ENCODE results near the gene ERCC1.

ERCC1 gene

DNA sequence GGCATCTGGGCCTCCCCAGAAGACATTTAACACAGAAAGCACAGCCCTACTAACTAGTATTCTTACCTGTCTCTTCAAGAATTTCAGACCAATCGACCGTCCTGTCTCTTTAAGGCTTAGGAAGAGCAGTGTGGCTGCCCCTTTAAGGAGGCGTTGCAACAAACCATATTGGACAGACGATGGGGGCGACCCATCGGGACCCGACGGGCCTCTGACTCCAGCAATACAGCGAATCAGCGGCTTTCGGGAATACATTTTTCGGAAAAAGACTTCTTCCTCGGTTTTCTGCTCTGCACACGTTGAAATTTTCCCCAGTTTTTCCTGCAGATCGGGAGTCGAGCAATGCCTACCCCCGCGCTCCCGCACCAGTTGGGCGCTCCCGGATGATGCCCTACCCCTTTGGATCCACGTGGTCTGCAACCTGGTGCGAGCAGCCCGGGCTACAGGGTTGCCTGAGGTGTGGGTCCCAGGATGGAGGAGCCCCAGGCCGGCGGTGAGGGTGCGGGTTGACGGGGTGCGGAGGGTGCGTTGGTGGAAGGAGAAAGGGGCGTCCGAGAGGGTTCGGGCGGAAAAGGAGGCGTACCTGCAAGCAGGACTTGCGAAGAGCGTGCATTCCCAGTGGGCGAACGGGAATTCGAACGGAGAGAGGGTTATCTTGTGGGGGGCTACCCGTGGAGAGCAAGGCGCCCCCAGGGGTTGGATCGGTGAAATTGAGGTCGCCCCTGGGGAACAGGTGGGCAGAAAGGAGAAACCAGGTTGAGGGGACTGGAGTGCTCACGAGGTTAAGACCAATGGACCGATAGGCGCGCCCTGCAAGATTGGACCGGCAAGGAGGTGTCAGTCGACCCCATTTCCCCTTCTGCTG is 17.3 kb downstream of the ERCC1 start, which contains the start of gene POLR1G:
Gene POLR1G, plus strand, starts transcription at position 419 of the 865 bp plus-strand sequence. Its CDS starts 53 bp downstream, at position 472.
- in situ Hi-C loops (cut with MboI; ENCODE audit: low sequenced_read_pairs), result no loop called here

DNA sequence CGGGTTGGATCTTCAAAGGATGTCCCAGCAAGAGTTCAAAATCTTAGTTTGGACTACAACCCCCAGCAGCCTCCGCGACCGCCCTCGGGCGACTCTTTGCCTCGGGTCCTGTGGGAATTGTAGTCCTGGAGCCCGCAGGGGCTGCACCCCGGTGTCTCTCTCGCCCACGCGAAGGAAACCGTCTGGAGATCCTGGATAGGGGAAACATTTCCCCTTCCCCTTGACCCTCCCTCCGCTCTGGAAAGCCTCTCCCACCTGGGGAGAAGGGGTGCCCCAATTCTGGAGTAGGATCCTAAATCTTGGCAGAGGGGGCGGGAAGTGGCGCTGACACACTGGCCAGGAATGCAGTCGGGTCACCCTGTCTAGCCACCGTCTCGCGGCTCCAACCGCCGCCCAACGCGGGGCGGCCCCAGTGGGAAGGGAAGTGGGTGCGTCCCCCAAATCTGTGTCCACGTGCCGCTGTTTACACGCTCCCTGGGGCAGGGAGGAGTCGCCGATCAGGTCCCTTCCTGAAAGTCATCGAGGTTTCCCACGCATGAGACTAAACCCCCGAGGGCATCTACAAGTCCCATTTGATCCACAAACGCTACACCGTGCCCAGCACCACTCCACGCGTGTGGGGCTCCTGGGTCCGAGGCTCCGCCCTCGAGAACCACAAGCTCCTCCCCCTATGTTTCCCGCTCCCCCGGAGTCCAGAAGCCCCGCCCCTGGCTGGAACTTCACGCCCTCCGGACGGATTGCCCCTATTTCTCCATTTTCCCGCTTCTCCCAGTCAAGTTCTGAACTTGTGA is 18.1 kb downstream of the ERCC1 start:
- in situ Hi-C loops (cut with MboI; ENCODE audit: low sequenced_read_pairs), result no loop called here

GRCh38 chr19:45404557-45405434 is 18.9 kb downstream of the ERCC1 start, which contains the start of gene PPP1R13L:
TSS of gene PPP1R13L (minus strand) at chr19:45405069. CDS start at chr19:45398318, 6,751 bp downstream.
- in situ Hi-C loops (cut with MboI; ENCODE audit: low sequenced_read_pairs), result no loop called here

DNA sequence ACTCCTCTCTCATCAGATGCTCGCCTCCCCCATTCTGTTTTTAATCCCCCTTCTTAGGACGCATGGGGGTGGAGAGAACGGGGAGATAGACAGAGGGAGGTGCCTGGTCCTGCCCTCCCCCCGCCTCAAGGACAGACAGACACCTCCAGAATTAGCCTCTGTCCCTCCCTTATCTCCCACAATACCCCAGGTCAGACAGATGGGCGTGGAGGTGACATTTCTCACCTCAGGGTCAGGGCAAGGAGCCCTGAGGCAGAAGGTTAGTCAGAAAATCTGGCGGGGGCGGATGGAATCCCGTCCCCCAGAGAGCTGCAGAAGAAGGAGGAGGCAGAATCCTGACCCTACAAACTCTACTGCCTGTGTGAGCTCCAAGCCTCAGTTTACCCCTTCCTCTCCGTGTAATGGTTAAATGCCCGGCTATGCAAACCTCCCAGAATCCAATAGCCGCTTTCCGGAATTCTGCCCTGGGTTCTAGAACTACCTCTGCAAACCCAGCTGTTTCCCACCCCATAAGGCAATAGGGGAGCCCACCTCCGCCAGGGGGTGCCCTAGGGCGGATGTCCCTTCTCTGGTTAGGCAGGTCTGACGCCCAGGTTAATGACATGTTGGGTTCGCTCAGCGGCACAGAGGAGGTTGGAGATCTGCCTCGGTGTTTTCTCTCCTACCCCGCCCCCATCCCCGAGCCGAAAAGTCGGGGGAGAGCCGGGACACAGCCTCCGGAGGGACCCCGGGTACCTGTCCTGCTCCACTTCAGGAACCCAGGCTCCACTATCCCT is 19.7 kb downstream of the ERCC1 start:
- in situ Hi-C loops (cut with MboI; ENCODE audit: low sequenced_read_pairs), result no loop called here

GRCh38 chr19:45403272-45403671 is 20.4 kb downstream of the ERCC1 start:
- in situ Hi-C loops (cut with MboI; ENCODE audit: low sequenced_read_pairs), result no loop called here

GRCh38 chr19:45402298-45403061 is 21.2 kb downstream of the ERCC1 start:
- in situ Hi-C loops (cut with MboI; ENCODE audit: low sequenced_read_pairs), result no loop called here

DNA sequence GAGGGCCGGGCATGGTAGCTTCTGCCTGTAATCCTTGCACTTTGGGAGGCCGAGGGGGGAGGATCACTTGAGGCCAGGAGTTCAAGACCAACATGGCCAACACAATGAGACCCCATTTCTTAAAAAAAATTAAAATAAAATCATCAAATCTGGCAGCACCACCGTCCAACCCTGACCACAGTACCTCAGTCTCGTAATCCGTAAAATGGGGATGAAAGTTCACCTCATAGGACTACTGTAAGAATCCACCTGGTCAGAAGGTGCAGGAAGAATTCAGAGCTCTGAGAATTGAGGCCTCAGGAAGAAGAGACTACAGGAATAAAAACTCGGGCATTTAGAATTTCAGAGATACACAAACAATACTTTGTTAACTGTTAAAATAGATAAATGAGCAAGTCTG is 21.9 kb downstream of the ERCC1 start:
- in situ Hi-C loops (cut with MboI; ENCODE audit: low sequenced_read_pairs), result no loop called here

DNA sequence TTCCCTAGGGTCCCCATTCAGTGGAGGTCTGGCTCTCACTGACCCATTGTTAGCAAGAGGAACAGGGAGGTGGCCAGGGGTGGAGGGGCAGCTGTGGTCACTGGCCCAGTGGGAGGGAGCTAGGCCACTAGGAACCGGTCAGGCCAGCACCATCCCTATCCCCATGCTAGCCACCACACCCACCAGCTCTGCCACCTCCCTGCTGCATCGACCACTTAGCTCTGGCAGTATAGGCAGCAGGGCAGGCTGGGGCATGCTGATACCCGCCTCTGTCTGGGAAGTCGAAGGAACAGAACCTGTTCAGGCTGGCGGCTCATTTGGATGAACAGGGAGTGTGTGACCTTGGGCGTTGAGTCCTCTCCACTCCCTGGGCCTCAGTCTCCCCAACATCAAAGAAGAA is 23.5 kb downstream of the ERCC1 start:
- in situ Hi-C loops (cut with MboI; ENCODE audit: low sequenced_read_pairs), result no loop called here

GRCh38 chr19:45395821-45396617 is 27.7 kb downstream of the ERCC1 start:
- in situ Hi-C loops (cut with MboI; ENCODE audit: low sequenced_read_pairs), result no loop called here

DNA sequence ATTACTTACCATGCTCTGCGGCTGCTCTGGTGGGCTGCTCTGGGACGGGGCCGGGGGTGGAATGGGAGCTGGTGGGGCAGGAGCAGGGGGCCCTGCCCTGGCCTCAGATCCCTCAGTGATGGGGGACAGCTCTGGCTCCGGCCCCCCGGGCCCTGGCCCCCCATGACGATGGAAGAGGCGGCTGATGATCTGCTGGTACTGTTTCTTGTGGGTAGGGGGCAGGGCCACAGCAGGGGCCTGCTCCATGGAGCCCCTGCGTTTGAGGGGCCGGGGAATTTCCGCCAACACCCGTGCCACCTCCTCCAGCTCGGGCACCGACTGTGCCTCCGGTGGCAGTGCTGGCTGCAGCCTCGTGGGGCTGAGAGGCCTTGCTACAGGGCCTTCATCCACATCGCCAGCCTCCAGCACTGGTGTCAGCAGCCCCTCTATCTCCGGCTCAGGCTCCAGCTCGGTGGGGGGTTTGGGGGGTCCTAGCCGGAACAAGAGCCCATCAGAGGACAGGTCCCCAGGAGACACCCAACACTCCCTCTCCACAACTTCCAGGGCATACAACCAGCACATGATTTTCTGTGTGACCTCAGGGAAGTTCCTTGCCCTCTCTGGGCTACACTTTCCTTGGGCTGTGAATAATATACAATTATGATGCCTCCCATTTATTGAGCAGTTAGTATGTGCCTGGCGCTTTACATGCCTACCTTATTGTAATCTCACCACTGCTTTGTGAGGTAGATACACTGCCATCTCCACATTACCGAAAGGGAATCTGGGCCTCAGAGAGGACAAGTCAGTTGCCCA is 31.6 kb downstream of the ERCC1 start:
- in situ Hi-C loops (cut with MboI; ENCODE audit: low sequenced_read_pairs), result no loop called here

DNA sequence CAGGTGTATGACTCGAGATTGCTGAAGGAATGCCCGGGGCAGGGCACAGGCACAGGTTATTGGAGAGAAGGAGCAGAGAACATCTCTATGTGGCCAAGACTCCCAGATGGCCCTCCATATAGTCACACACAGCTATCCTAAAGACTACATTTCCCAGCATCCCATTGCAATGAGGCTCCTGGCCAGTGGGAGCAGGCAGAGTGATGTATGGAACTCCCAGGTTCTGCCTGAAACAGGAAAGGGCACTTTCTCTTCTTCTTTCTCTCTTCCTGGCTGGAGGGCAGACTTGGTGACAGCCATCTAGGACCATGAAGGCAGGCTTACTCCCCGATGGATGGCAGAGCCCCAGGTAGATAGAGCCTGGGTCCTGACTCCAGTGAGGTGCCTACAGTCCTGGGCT is 32.4 kb downstream of the ERCC1 start:
- in situ Hi-C loops (cut with MboI; ENCODE audit: low sequenced_read_pairs), result no loop called here

DNA sequence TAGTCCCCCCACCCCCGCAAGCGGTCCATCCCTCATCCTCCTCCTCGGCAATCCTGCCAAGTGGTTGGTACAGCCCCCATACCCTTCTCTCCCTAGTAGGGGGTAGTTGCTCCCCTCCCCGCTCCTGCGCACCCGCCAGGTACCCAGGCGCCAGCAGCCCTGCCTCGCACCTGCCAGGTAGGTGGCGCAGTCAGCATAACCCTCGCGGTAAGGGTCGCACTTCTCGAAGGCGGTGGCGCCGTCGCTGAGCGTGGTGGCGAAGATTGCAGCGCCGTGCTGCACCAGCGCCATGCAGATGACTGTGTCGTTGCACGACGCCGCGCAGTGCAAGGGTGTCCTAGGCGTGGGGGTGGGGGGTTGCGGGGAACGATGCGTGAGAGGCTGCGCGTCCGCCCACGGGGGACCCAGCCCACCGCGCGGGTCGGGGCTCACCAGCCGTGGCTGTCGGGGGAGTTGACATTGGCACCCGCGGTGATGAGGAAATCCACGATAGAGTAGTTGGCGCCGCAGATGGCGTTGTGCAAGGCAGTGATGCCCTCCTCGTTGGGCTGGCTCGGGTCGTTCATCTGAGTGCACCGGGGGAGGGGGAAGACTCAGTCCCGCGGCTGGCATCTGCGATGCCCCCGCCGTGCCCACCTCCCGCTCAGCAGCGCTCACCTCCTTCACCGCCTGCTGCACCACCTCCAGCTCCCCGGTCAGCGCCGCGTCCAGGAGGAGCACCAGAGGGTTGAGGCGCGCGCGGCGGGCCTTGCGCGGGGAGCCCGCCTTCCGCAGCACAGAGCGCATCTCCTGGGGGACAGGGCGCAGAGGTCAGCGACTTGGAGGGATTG is 38.1 kb downstream of the ERCC1 start:
- in situ Hi-C loops (cut with MboI; ENCODE audit: low sequenced_read_pairs), result no loop called here

GRCh38 chr19:45382426-45382825 is 41.3 kb downstream of the ERCC1 start:
- in situ Hi-C loops (cut with MboI; ENCODE audit: low sequenced_read_pairs), result no loop called here

- in situ Hi-C loops (cut with MboI; ENCODE audit: low sequenced_read_pairs), result no loop called here
Observed at GRCh38 chr19:45380107-45380506, 43.6 kb downstream of the ERCC1 start.

DNA sequence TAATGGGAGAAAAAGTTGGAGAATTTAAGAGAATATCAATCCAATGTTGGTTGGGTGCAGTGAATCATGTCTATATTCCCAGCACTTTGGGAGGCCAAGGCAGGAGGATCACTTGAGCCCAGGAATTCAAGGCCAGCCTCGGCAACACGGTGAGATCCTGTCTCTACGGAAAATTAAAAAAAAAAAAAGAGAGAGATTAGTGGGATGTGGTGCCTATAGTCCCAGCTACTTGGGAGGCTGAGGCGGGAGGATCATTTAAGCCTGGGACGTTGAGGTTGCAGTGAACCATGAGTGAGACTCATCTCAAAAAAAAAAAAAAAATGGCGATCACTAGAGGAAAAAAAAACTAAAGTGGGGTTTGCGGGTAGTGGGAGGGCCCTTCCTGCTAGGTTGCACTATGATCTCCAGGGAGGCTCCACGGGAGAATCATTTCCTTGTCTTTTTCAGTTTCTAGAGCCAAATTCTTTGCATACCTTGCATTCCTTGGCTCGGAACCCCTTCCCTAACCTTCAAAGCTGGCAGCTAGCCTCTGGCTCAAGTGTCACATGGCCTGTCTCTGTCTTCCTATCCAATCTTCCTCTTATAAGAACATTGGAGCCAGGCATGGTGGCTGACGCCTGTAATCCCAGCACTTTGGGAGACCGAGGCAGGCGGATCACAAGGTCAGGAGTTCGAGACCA is 47.5 kb downstream of the ERCC1 start:
- in situ Hi-C loops (cut with MboI; ENCODE audit: low sequenced_read_pairs), result no loop called here

All from hTERT RPE-1 (cell line).